Fibroblast of mammary gland (primary cell): ENCODE results near the gene AGFG1.

Experiments
- DNase-seq: peaks from one replicate; pipeline ENCODE4 v3.0.0-alpha.2; 2010; ENCODE audit warnings: low read depth
- H3K4me3 ChIP-seq: 2 replicates; pipeline ENCODE4 v1.5.1; 2011; ENCODE audit warnings: low read depth, mild to moderate bottlenecking, low read length, moderate library complexity; ENCODE audit not compliant: control insufficient read depth
- TF ChIP-seq, protein P1 (sequence below): conservative IDR thresholded peaks from 2 replicates; pipeline ENCODE4 v1.5.1; 2011; ENCODE audit warnings: low read depth, low read length, inconsistent platforms; ENCODE audit not compliant: control insufficient read depth, insufficient read depth

Gene AGFG1

DNA sequence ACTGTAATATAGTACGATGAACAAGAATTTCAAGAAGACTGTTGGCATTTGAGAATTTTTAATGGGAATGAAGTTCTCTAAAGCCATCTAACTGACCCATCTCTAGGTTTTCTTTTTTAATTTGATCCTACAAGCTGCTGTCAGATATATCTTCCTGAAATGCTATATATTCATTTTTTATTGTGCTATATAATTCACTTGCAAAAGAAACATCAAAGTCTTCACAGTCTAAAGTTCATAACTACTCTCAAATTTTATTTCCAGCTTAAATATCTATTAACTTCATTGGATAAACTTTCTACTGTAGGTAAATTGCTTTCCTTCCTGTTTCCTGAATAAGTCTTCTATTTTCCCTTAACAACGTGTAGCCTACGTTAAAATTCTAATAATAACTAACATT, 130.4 kb downstream of the AGFG1 start:
- H3K4me3 ChIP-seq = no peak overlapping the region
- TF ChIP-seq, protein P1, sequence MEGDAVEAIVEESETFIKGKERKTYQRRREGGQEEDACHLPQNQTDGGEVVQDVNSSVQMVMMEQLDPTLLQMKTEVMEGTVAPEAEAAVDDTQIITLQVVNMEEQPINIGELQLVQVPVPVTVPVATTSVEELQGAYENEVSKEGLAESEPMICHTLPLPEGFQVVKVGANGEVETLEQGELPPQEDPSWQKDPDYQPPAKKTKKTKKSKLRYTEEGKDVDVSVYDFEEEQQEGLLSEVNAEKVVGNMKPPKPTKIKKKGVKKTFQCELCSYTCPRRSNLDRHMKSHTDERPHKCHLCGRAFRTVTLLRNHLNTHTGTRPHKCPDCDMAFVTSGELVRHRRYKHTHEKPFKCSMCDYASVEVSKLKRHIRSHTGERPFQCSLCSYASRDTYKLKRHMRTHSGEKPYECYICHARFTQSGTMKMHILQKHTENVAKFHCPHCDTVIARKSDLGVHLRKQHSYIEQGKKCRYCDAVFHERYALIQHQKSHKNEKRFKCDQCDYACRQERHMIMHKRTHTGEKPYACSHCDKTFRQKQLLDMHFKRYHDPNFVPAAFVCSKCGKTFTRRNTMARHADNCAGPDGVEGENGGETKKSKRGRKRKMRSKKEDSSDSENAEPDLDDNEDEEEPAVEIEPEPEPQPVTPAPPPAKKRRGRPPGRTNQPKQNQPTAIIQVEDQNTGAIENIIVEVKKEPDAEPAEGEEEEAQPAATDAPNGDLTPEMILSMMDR = no peak
- DNase-seq = no peak

DNA sequence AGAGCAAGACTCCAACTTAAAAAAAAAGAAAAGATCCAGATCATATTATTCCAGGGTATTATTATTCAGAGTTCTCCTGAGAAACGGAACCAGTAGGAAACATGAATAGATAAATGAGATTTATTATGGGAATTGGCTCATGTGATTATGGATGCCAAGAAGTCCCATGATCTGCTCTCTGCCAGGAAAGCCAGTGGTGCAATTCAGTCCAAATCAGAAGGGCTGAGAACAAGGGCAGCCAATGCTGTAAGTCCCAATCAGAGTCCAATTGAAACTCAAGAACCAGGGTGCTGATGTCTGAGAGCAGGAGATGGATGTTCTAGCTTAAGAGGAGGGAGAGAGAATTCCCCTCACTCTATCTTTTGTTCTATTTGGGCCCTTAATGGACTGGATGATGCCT, 134.5 kb downstream of the AGFG1 start:
- TF ChIP-seq, protein P1 = no peak
- peak; percentile 30 for DNase-seq
- H3K4me3 ChIP-seq = no peak overlapping the region

DNA sequence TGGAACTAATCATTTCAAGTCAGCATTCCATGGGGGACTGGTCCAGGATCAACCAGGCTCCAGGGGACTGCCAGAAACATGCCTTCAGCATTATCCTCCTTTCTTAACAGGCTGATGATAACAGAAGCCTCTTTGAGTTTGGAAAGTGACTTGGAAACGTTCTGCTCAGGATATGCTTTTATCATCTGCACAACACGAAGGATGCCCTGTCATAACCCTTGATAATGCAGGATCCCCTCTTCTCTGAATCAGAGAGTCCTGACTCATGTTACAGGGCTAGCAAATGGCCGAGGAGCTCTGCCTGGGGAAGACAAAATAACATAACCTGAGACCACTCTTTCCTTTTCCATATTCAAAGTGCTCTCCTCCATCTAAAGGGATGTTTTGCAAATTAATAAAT, 136.0 kb downstream of the AGFG1 start:
- no peak overlapping the region for H3K4me3 ChIP-seq
- DNase-seq = no peak
- TF ChIP-seq, protein P1 = no peak

DNA sequence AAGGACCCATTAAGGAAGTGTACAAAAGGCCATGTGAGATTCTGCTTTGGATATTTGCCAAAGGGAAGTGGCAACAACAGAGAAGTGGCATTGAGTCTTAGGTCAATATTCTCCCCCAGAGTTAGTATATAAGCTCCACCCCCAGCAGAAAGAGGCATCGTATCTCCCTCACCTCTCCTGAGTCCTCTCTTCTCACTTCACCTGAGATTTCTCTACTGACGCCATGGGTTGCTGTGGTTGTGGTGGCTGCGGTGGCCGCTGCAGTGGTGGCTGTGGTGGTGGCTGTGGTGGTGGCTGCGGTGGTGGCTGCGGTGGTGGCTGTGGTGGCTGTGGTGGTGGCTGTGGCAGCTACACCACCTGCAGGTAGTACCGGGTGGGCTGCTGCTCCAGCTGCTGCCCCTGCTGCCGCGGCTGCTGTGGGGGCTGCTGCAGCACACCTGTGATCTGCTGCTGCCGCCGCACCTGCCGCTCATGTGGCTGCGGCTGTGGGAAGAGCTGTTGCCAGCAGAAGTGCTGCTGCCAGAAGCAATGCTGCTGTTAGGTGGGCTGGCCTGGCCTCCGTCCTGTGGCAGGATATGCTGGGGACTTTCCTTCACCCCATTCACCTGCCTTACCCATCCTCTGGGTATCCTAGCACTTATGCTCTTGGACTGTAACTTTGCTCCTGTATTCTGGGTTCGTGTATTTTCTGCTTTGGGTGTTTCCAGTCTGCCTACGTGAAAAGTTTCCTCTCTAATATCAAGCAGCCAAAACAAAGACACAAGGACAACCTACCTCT, 136.8 kb downstream of the AGFG1 start:
- H3K4me3 ChIP-seq = no peak overlapping the region
- DNase-seq = no peak
- TF ChIP-seq, protein P1 = no peak

DNA sequence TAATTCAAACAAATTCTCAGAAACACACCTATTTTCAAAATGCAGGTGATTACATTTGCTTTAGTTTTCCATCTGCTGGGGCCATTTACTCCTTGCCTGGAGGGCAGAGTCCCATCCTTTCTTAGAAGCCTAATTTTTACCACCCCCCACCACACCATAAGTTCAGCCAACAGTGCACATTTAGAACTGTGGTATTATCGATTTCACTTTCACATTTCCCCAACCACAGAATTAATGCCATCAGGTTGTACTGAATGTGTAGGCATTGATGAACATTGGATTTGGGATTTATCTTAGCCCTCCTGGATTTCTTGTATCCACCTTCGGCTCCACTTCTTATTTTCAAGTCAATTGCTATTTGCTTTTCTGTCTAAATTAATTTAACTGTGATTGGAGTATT, 138.2 kb downstream of the AGFG1 start:
- no peak overlapping the region for H3K4me3 ChIP-seq
- no peak for DNase-seq
- TF ChIP-seq, protein P1 = no peak
